ENCODE measurements around the gene TANGO2. TPM values are rescaled to one million over a fixed set of nuclear protein-coding genes. Genes with fewer than 3 reads are reported as not detected.

TANGO2 gene
- total and polyA plus RNA-seq, 10 of the 15 experiments (the other 5 are each of a cell fraction or from before 2014, with no cell fraction given): 4.0 to 24.8 (median 20.9) TPM

DNA sequence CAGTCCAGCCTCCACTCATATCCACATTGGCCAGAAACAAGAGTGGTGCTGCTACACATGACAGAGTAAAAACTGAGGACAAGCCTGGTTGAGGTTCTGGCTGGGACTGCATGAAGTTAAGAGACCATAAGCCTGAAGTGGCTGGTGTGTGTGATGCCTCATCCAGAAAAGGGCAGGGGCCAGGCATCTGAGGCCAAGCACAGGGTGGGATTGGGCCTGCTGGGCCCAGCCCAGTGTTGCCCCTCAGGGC lies 29.6 kb upstream of the TANGO2 start (continued):
- TF ChIP-seq RB1 (IDR thresholded peaks at IDR 0.05; ENCODE audit: borderline replicate concordance) (no peak), NBN (IDR thresholded peaks at IDR 0.05) (no peak), ETV6 (conservative IDR thresholded peaks at IDR 0.05 in 1 of 2, IDR thresholded peaks at IDR 0.05 in 1 of 2; ENCODE audit: borderline replicate concordance in 1 of 2, low read depth in 1 of 2) (no peak), BCL11A (IDR thresholded peaks at IDR 0.05; ENCODE audit: low read depth, low read length) (no peak)

DNA sequence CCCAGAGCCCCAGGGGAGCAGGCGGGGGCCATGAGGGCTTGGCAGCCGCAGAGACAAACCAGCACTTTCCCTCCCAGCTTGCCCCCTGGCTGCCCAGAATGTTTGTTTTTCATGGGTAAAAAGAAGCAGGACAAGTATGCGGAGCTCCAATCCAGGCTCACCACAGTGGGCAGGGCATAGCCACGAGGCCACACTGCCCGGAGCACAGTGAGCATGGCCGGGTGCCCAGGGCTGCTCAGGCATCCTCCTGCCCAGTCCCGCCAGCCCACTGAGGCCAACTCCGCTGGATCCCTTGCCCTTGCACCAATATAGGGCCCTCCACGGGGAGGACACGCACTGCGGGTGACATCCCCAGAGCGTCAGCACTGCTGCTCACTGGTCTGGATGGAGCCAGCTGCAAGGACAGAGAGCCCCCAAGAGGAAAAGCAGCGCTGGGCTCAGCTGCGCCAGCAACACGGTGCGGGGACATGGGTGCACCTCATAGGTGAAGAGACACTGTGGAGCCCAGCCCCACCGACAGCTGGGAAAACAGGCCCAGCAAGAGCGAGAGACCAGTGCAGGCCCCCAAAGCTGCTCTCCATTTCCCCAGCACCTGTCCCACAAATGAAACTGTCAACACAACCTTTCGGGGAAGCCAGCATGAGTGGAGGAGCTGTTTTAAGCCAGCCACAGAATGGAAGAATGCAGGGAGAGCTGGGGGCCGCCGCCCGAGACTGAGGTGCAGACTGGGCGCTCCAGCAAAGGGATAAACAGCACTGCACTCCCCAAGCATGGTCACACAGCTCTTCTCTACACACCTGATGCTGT lies 29.1 kb upstream of the TANGO2 start:
- FAIRE-seq: no peak
- no peak for ATAC-seq
- no peaks in the 10 kb centered on the region for H3K9me3 ChIP-seq (replicated peaks; ENCODE audit: control insufficient read depth, insufficient read depth, low read length)
- no peak overlapping the region for H2AFZ ChIP-seq (ENCODE audit: control insufficient read depth, low read depth, low read length)
- CTCF ChIA-PET: no interaction called here
- BruUV-seq (replicated peaks): no TSS peak
- RAD21 ChIA-PET (ENCODE audit: unreplicated experiment): no interaction called here
- in situ Hi-C loops (cut with MboI) (no loop called here), intact Hi-C loops (cut with micrococcal nuclease; ENCODE audit: unreplicated experiment) (no loop called here)
- H3K27me3 ChIP-seq (replicated peaks in 1 of 2; ENCODE audit: control insufficient read depth in 2 of 2, insufficient read depth in 2 of 2, low read length in 1 of 2): no peaks in the 10 kb centered on the region; a peak in 2 of 4 replicates
- POLR2A ChIA-PET: no interaction called here
- H3K4me3 ChIP-seq: no peak overlapping the region
- H3K36me3 ChIP-seq (ENCODE audit: control insufficient read depth in 2 of 2, insufficient read depth in 2 of 2, low read length in 1 of 2): no peaks in the 10 kb centered on the region
- 51% methylated on average over 23 of the region's 23 CpGs for WGBS (ENCODE audit: insufficient coverage, insufficient replicate concordance, low lambda C conversion rate, missing lambda C conversion rate)
- DNase-seq (ENCODE audit: low read depth, low spot score): no peak
- H3K79me2 ChIP-seq (ENCODE audit: control insufficient read depth, insufficient read depth, low read length): no peaks in the 10 kb centered on the region
- SMC1A ChIA-PET (ENCODE audit: uncharacterized antibody, unreplicated experiment): no interaction called here
- H3K4me2 ChIP-seq (ENCODE audit: control insufficient read depth, insufficient read depth): no peak overlapping the region
- no peak overlapping the region for H3K27ac ChIP-seq (ENCODE audit: control insufficient read depth, insufficient read depth)
- no peaks in the 10 kb centered on the region for H4K20me1 ChIP-seq (ENCODE audit: control insufficient read depth, insufficient read depth)
- no peak overlapping the region for H3K9ac ChIP-seq (ENCODE audit: control insufficient read depth, insufficient read depth, low read length)
- H3K4me1 ChIP-seq (ENCODE audit: control insufficient read depth, insufficient read depth, low read length): no peaks in the 10 kb centered on the region
- TF ChIP-seq MTA3 (IDR thresholded peaks at IDR 0.05; ENCODE audit: borderline replicate concordance, low read length) (no peak), HDGF (IDR thresholded peaks at IDR 0.05) (no peak), HDAC2 (IDR thresholded peaks at IDR 0.05) (no peak), NFYA (IDR thresholded peaks at IDR 0.05; ENCODE audit: borderline replicate concordance, low read depth, low read length) (no peak), POU2F2 (IDR thresholded peaks at IDR 0.05; ENCODE audit: borderline replicate concordance, low read depth, low read length) (no peak), ELK1 (IDR thresholded peaks at IDR 0.05; ENCODE audit: low read depth, low read length) (no peak), SMAD5 (IDR thresholded peaks at IDR 0.05; ENCODE audit: low read depth) (no peak), SRF (IDR thresholded peaks at IDR 0.05; ENCODE audit: low read depth in 2 of 2, low read length in 2 of 2) (no peak), ZBTB11 (CRISPR knock-in tag; IDR thresholded peaks at IDR 0.05) (no peak), STAT1 (conservative IDR thresholded peaks at IDR 0.05) (no peak)
- TF ChIP-seq, protein P1, sequence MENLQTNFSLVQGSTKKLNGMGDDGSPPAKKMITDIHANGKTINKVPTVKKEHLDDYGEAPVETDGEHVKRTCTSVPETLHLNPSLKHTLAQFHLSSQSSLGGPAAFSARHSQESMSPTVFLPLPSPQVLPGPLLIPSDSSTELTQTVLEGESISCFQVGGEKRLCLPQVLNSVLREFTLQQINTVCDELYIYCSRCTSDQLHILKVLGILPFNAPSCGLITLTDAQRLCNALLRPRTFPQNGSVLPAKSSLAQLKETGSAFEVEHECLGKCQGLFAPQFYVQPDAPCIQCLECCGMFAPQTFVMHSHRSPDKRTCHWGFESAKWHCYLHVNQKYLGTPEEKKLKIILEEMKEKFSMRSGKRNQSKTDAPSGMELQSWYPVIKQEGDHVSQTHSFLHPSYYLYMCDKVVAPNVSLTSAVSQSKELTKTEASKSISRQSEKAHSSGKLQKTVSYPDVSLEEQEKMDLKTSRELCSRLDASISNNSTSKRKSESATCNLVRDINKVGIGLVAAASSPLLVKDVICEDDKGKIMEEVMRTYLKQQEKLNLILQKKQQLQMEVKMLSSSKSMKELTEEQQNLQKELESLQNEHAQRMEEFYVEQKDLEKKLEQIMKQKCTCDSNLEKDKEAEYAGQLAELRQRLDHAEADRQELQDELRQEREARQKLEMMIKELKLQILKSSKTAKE (IDR thresholded peaks at IDR 0.05; ENCODE audit: low read depth, poor library complexity, severe bottlenecking): no peak
